Measurements from ENCODE around the gene OR2V2.

GRCh38 chr5:181153814-181154213, 6.4 kb downstream of the OR2V2 start:
- TF ChIP-seq CTCF (IDR thresholded peaks at IDR 0.05) (no peak), POLR2A (IDR thresholded peaks at IDR 0.05) (no peak), EP300 (IDR thresholded peaks at IDR 0.05) (no peak)
